ENCODE data around the gene CKS1B. TPM values are rescaled to one million over a fixed set of nuclear protein-coding genes. Genes with fewer than 3 reads are reported as not detected.
A peak's percentile ranks its signal among the peaks of the same experiment; 100 is the strongest.

The CKS1B gene
- polyA plus RNA-seq, 1 donor from 2014 or later = 102 TPM

DNA sequence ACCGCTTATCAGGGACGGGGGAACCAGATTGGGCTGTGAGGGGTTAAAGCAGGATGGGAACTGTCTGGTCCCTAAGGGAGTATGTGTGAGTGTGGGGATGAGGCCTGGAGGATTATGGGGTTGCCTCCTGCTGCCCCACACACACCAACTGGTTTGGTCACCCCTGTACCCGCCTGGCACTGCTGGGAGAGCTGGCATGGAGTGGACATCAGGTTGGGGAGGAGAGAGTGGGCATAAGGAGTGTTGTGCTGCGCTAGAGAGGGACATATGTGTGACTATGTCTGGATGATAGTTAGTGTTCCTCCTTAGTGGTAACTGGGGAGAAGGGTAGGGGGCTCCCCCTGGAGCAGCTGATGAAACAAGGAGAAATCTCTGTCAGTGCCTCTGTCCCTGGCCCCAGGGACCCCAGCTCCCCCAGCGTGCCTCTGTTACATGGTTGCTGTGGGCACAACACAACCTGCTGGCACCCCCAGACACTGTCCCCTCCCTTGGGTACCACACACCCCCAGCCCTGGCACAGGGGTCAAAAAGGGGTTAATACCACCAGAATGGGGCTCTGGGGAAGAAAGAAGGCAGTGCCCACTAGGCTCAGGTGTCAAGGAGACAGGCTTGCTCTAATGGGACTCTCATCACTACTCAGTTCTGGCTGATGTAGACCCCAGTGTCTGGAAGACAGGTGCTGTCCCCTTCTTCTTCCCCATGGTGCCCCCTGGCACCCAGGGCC, 30.0 kb downstream of the CKS1B start:
- H3K27ac Mint-ChIP-seq = peak overlapping the region; percentile 80 to 94 (median 90)

DNA sequence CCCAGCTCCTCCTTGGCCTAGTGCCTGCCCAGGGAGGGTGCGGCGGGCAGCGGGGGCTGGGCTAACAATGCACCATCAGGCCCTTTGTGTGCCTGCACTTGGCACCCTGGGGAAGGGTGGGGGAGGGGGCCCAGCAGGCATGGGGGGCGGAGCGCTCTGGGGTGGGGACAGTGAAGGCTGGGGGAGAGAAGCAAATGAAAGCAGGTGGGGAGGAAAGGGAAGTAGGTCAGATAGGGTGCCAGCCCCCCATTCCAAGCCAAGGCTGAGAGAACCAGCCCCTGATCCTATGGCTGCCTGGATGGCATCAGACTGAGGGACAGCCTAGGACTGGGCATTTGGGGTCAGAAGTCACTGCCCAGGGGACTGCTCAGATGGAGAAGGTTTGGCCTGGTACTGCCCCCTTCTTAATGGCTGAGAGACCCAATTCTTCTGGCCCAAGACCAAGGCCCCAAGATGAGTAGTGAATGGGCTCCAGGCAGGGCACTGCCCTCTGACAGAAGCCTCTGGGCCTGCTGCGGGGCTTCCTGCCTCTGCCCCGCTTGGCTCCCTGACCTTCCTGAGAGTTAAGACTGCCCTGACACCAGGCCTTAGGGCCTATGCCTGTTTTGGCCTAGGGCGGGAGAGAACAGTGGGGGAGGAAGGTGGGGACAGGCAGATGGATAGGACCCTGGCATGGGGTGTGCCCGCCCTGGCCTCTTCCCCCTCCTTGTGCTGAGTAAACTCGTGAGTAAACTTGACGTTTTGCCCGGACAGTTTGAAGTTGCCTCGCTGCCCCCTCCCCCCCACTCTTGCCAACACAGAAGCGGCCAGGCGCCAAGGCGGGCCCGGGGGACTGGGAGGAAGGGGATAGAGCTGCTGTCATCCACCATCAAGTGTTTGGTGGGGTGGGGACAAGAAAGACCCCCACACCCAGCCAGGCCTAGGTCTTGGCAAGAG, 30.9 kb downstream of the CKS1B start:
- Mint-ChIP-seq H3K4me1 (peaks cover 22 to 34% (median 31%) of the 10 kb centered on the region in 3 donors), H3K9me3 (no peaks in the 10 kb centered on the region), H3K36me3 (peaks cover 8% of the 10 kb centered on the region), H3K4me3 (peak overlapping the region; percentile 91 to 99 (median 96)), H3K27me3 (no peaks in the 10 kb centered on the region), H3K27ac (peak overlapping the region; percentile 80 to 94 (median 93))

More for the DNA sequence above, 30.0 kb downstream of the CKS1B start:
- Mint-ChIP-seq H3K9me3 (no peaks in the 10 kb centered on the region), H3K36me3 (peaks cover 3% of the 10 kb centered on the region), H3K4me1 (peaks cover 25 to 31% (median 26%) of the 10 kb centered on the region in 3 donors), H3K27me3 (no peaks in the 10 kb centered on the region), H3K4me3 (peak overlapping the region; percentile 91 to 99 (median 96))

DNA sequence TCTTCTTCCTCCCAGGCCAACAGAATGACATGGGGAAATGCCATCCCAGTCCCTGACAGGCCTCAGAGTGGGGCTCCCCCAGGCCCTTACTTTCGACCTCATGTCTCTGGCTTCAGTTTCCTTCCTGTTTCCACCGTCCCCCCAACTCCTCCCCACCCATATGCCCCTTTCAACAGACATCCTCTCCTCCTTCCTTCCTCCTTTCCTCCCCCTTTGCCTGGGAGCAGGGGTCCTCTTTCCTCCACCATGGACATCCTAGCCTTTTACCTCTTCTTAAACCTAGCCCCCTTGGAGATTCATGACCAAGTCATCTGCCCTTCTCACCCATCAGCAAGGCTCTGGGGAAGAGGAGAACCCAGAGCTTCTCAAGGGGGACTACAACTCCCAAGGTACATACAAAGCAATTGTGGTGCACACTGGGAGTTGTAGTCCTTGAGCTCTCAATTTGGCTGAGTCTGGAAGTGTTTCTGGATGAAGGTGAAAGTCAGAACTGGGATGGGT, 32.2 kb downstream of the CKS1B start:
- peaks cover 8% of the 10 kb centered on the region for H3K36me3 Mint-ChIP-seq
- peak overlapping the region; percentile 80 to 95 (median 89) for H3K27ac Mint-ChIP-seq
- peak overlapping the region; percentile 38 to 94 (median 68) for H3K4me3 Mint-ChIP-seq
- H3K9me3 Mint-ChIP-seq = no peaks in the 10 kb centered on the region
- H3K4me1 Mint-ChIP-seq = peaks cover 22 to 37% (median 31%) of the 10 kb centered on the region in 3 donors
- no peaks in the 10 kb centered on the region for H3K27me3 Mint-ChIP-seq

DNA sequence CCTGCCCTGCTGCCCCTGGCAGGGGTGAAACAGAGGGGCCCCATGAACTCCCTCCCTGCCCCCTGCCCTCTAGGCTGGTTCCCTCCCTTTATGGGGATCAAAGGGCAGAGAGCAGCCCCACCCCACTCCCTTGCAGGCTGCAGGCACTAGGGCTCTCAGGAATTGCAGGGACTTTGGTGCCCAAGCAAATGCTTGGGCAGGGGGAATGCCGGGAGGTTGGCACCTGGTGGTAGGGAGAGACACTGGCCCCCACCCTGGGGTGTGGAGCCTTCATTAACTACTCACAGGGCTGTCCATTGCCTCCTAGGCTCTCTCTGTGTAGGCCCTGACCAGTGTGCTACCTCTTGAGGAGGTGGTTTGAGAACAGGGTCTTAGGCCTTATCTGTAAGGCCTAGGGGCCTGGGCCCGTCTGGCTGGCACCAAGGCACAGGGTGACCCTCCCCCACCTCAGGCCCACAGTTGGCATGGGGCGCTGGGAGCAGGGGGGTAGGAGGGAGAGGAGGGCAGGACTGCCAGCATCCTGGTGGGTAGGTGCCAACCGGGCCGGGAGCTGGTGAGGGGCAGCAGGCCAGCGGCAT, 32.9 kb downstream of the CKS1B start:
- Mint-ChIP-seq H3K9me3 (no peaks in the 10 kb centered on the region), H3K4me3 (peak overlapping the region in 2 of 4 donors; percentile 38 to 47), H3K36me3 (peaks cover 8% of the 10 kb centered on the region), H3K27me3 (no peaks in the 10 kb centered on the region), H3K27ac (peak overlapping the region in 1 of 3 donors; percentile 80), H3K4me1 (peaks cover 23 to 40% (median 31%) of the 10 kb centered on the region in 3 donors)

DNA sequence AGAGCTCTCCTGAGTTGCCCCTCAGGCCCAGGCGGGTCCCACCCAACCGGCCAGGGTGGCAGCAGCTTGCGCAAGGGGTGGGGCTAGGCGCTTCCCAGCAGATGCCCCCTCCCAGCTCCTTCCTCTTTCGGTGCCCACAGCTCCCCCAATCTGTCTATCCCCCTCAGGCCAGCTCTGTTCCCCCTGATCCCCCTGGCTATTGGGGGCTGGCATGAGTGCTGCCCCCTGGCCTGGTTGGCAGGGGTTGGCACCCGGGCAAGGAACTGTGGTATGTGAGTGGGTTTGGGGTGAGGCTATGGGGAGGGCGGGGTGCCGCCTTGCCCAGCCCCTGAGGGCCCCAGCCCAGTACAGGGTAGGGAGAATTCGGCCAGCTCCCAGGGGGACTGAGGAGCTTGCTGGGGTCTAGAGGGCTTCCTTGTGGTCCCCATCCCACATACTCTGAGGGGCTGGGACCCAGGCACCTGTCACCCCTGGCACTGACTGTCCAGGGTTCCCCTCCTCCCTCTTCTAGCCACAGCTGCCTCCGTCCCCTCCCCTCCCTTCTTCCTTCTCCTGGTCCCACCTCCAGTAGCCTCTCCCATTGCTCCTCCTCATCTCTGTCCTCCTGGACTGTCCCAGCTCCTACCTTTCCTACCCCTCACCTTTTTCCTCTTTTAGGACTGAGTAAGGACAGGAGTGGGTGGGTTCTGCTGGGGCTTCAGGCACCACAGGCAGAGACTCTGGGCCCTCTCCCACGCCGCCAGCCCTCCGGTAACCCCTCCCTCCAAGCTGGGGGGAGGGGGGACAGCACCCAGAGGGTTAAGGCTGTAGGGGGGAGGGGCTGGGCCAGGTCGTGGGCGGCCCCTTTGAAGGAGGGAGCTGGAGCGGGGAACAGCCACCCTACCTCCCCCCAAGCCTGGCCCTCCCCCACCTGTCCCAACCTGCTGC, 33.8 kb downstream of the CKS1B start:
- H3K4me1 Mint-ChIP-seq = peaks cover 32 to 48% (median 32%) of the 10 kb centered on the region in 3 donors
- peak overlapping the region in 1 of 3 donors; percentile 10 for H3K27ac Mint-ChIP-seq
- peaks cover 8% of the 10 kb centered on the region for H3K36me3 Mint-ChIP-seq
- H3K27me3 Mint-ChIP-seq = no peaks in the 10 kb centered on the region
- peak overlapping the region in 2 of 4 donors; percentile 63 to 65 for H3K4me3 Mint-ChIP-seq
- H3K9me3 Mint-ChIP-seq = no peaks in the 10 kb centered on the region

DNA sequence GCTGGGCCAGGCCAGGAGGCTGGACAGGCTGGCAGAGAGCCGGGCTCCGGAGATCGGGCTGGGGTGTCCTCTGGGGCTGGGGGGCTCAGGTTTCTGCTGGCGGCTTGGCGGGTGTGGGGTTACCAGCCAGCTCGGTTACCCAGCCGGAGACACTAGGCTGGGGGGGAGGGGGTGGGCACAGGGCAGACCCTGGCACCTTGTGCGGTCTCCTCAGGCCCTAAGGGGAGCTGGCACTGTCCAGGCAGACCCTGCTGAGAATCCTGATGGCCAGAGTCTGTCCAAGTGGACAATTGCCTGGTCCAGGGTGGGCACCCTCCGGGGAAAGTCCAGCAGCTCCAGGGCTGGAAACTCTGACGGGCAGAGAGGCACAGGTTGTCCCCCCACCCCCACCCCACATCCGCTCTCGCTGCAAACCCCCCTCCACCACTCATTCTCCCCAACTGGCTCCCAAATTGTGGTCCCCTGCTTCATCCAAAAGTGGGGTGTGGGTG, 34.8 kb downstream of the CKS1B start:
- Mint-ChIP-seq H3K9me3 (no peaks in the 10 kb centered on the region), H3K27me3 (no peaks in the 10 kb centered on the region), H3K27ac (peak overlapping the region in 1 of 3 donors; percentile 94), H3K4me1 (peaks cover 38 to 54% (median 38%) of the 10 kb centered on the region in 3 donors), H3K36me3 (peaks cover 8% of the 10 kb centered on the region), H3K4me3 (peak overlapping the region in 2 of 4 donors; percentile 33 to 41)

DNA sequence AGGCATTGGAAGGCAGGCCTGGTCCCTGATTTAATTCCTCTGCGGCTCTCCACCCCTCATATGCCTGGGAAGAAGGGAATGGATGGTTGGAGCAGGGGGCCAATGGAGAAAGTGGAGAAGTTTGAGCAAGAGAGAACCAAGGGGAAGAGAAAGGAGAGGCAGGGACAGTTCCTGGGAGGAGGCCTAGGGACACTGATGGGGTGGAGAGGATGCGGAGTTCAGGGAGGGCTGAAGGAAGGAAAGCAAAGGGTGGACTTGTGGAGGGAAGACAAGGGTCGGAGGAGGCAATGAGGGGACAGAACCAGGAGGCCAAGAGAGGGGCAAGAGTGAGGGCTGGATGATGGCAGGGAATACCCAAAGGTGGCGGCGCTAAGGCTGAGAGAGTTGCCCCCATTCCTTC, 35.3 kb downstream of the CKS1B start:
- H3K27me3 Mint-ChIP-seq = no peaks in the 10 kb centered on the region

DNA sequence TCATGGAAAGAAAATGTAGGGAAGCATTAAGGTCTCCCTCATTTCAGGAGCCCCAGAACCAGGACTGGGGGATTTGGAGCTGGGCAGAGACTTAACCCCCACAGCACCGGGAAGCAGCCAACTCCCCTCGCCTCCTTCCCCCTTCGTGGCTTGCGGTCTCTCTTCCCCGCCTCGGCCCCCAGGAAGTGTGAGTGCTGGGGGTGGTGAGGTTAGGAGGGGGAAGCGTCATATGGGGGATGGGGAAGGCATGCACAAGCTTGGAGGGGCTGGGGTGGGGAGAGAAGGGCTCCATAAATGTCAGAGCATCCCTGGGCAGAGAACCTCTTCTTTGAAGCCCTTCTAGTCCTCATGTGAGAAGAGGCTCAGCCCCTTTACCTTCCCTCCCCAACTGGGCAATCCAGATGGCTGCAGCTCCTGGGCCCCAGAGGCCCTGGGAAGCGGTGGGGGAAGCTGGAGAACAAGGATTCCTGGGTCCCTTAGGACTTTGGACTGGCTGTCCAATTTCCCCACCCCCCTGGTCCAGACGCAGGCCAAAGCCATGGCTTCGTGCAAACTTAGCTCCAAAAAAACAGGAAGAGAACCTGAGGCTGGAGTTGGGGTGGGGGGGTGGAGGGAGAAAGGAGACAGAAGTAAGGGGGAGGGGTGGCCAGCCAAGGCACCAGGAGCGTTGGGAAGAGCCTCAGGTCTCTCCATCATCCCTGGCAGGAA, 35.9 kb downstream of the CKS1B start:
- Mint-ChIP-seq H3K27ac (peak overlapping the region; percentile 50 to 94 (median 59)), H3K4me1 (peaks cover 32 to 50% (median 37%) of the 10 kb centered on the region in 3 donors), H3K27me3 (no peaks in the 10 kb centered on the region), H3K4me3 (peak overlapping the region in 3 of 4 donors; percentile 20 to 63 (median 36)), H3K36me3 (peaks cover 6% of the 10 kb centered on the region), H3K9me3 (no peaks in the 10 kb centered on the region)

More for the DNA sequence above, 35.3 kb downstream of the CKS1B start:
- Mint-ChIP-seq H3K9me3 (no peaks in the 10 kb centered on the region), H3K36me3 (peaks cover 6% of the 10 kb centered on the region), H3K4me3 (peak overlapping the region in 3 of 4 donors; percentile 20 to 63 (median 36)), H3K27ac (peak overlapping the region in 2 of 3 donors; percentile 50 to 94), H3K4me1 (peaks cover 34 to 53% (median 40%) of the 10 kb centered on the region in 3 donors)

DNA sequence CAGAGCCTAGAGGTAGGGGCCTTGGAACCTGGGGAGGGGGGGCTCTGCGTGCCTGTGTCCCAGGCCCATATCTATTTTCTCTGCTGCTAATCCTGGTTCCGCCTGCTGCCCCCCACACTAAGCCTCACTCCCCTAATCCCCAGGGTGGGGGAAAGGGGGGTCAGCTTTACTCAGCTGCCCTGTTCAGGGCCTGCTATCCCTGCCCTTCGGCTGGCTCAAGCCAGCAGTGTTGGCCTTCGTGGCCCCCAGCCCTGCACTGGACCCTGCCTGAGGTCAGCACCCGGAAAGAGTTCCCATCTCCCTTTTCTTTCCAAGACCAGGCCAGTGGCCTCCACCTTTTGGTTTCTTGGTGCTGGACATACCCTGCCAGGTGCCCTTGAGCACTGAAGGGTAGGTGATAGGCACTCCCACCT, 36.5 kb downstream of the CKS1B start:
- peaks cover 6% of the 10 kb centered on the region for H3K36me3 Mint-ChIP-seq
- peak overlapping the region in 1 of 4 donors; percentile 27 for H3K4me3 Mint-ChIP-seq
- H3K9me3 Mint-ChIP-seq = no peaks in the 10 kb centered on the region
- H3K27me3 Mint-ChIP-seq = no peaks in the 10 kb centered on the region
- peaks cover 34 to 46% (median 38%) of the 10 kb centered on the region in 3 donors for H3K4me1 Mint-ChIP-seq
- no peak overlapping the region for H3K27ac Mint-ChIP-seq

DNA sequence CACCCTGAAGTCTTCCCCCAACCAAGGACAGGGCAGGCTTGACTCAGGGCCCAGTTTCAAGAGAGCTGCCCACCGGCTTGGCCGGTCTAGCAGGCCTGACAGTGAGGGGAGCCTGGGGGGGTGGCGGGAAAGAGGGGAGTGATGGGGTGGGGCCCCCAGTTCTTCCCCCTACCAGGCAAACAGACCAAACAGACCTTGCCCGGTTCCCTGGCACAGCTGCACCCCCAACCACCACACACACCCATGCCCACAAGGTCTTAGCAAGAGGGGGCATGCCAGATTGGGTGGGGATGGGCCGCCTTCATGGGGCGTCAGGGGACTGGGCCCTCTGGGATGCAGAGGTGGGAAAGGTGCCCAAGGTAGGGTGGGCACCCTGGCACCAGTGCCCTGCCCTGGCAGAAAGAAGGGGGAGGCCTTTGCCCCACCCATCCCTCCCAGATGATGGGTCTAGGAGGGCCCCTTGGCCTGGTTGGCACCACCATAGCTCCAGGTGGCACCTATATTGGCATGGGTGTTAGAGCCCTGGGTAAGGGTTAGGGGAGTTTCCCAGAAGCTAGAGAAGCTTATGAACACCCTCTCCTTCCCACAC, 37.0 kb downstream of the CKS1B start:
- H3K9me3 Mint-ChIP-seq = no peaks in the 10 kb centered on the region
- peaks cover 6% of the 10 kb centered on the region for H3K36me3 Mint-ChIP-seq
- peaks cover 34 to 46% (median 37%) of the 10 kb centered on the region in 3 donors for H3K4me1 Mint-ChIP-seq
- no peaks in the 10 kb centered on the region for H3K27me3 Mint-ChIP-seq
- peak overlapping the region in 1 of 4 donors; percentile 27 for H3K4me3 Mint-ChIP-seq
- H3K27ac Mint-ChIP-seq = no peak overlapping the region

DNA sequence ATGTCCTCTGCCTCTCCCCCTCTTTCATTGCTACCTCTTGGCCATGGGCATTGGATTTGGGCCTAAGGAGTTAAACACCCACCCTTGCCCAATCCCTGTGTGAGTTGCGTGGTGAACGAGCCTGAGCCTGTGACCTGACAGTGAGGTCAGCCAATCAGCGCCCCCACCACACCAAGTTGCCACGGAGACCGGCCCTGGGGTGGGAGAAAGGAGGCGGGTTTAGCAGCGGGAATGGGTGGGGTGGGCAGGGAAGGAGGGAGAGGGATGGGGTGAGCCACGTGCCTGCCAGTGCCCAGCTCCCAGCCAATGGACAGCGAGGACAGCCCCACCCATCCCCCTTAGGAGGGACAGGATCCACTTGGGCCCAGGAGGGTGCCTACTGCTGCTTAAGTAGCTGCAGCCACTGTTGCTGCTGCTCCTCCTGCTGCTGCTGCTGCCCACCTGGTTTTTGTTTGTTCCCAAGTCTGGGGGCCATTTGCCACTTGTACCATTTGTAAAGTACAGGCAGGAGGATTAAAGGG, 37.6 kb downstream of the CKS1B start:
- H3K9me3 Mint-ChIP-seq = no peaks in the 10 kb centered on the region
- H3K4me3 Mint-ChIP-seq = peak overlapping the region in 2 of 4 donors; percentile 3 to 6
- H3K27me3 Mint-ChIP-seq = no peaks in the 10 kb centered on the region
- peak overlapping the region in 2 of 3 donors; percentile 69 to 83 for H3K27ac Mint-ChIP-seq
- peaks cover 6% of the 10 kb centered on the region for H3K36me3 Mint-ChIP-seq
- peaks cover 32 to 43% (median 36%) of the 10 kb centered on the region in 3 donors for H3K4me1 Mint-ChIP-seq

DNA sequence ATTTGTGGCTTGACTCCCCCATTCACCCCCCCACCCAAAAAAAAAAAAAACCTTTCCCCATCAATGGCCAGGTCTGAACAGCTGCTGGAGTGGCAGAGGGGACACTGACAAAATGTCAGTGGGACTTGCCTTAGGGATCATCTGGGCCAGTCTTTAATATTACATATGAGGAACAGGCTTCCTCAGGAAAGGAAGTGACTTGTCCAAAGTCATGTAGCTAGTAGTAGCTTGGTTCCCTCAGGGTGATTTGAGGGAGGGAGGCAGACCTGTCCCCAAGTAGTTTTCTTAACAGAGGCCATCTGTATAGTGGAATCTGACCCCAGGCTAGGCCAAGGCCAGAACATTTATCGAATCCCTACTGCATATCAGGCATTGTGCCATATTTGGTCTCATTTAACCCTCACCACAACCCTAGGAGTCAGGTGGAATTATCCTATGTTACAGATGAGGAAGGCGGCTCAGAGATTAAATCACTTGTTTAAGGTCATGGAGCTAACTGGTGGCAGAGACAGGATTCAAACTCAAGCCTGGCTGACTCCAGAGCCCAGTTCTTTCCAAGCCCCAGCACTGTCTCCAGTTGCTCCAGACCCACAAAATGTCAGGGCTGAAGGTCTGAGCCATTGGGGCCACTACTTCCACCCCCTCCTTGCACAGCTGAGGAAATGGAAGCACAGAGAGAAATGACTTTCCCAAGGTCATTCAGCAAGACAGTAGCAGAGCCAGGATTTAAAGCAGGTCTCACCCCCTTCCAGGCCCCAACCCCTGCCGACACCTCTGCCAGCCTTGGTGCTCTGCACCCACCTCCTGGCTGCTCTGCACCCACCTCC, 38.5 kb downstream of the CKS1B start:
- H3K4me1 Mint-ChIP-seq = peaks cover 32 to 47% (median 36%) of the 10 kb centered on the region in 3 donors
- no peaks in the 10 kb centered on the region for H3K9me3 Mint-ChIP-seq
- H3K36me3 Mint-ChIP-seq = peaks cover 6% of the 10 kb centered on the region
- peak overlapping the region; percentile 6 to 43 (median 18) for H3K4me3 Mint-ChIP-seq
- H3K27me3 Mint-ChIP-seq = no peaks in the 10 kb centered on the region
- H3K27ac Mint-ChIP-seq = peak overlapping the region; percentile 63 to 83 (median 69)
